OCI-LY1 (cell line): ENCODE measurements around the gene ACYP1.

Experiments
- EZH2 ChIP-seq: fragments of 200-600 bp; sonication (generic), shearing (Covaris generic); IDR thresholded peaks from 2 replicates; pipeline ENCODE4 v1.8.0; 2017; ENCODE audit warnings: borderline replicate concordance, mixed run types, mild to moderate bottlenecking, antibody characterized with exemption, low read length, moderate library complexity, mixed read lengths
- TF ChIP-seq, protein P1 (sequence below): fragments of 200-600 bp; sonication (generic), shearing (Covaris generic); IDR thresholded peaks from 2 replicates; pipeline ENCODE4 v1.5.1; 2017; ENCODE audit warnings: mild to moderate bottlenecking, antibody characterized with exemption, low read length, moderate library complexity, mixed read lengths

DNA sequence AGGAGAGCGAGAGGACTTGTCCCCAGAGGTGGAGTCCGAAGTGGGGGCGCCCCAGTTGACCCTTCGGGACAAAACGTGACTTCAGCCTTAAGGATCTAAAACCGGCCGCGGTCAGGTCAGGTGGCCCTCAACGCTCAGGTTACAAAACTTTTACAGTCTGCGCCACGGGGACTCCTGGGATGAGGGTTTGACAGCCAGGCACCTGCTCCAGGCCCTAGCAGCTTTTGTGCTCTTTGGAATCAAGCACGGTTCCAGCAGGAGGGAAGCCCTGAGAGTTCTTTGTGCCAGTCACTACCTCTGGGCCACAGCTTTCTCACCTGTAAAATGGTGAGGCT is 6.0 kb upstream of the ACYP1 start:
- TF ChIP-seq, protein P1, sequence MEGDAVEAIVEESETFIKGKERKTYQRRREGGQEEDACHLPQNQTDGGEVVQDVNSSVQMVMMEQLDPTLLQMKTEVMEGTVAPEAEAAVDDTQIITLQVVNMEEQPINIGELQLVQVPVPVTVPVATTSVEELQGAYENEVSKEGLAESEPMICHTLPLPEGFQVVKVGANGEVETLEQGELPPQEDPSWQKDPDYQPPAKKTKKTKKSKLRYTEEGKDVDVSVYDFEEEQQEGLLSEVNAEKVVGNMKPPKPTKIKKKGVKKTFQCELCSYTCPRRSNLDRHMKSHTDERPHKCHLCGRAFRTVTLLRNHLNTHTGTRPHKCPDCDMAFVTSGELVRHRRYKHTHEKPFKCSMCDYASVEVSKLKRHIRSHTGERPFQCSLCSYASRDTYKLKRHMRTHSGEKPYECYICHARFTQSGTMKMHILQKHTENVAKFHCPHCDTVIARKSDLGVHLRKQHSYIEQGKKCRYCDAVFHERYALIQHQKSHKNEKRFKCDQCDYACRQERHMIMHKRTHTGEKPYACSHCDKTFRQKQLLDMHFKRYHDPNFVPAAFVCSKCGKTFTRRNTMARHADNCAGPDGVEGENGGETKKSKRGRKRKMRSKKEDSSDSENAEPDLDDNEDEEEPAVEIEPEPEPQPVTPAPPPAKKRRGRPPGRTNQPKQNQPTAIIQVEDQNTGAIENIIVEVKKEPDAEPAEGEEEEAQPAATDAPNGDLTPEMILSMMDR, result no peak
- TF ChIP-seq EZH2, result no peak
